Activated naive CD8-positive, alpha-beta T cell (primary cell): ENCODE data around the gene PKIB.
"Not testable (repeated sequence)": the region's sequence is repeated elsewhere in the genome, so short reads cannot be mapped to it uniquely, and the experiment has no call there.

Experiments used
- H3K27ac Mint-ChIP-seq: one replicate; pipeline ENCODE4 v1.8.0; 2021; ENCODE audit warnings: mixed read lengths
- H3K27me3 Mint-ChIP-seq: one replicate; pipeline ENCODE4 v1.8.0; 2021; ENCODE audit warnings: mixed read lengths
- H3K36me3 Mint-ChIP-seq: one replicate; pipeline ENCODE4 v1.8.0; 2021; ENCODE audit warnings: mixed read lengths
- H3K4me1 Mint-ChIP-seq: one replicate; pipeline ENCODE4 v1.8.0; 2021; ENCODE audit warnings: low read depth, mixed read lengths
- H3K4me3 Mint-ChIP-seq: one replicate; pipeline ENCODE4 v1.8.0; 2021; ENCODE audit warnings: mild to moderate bottlenecking, mixed read lengths
- H3K9me3 Mint-ChIP-seq: one replicate; pipeline ENCODE4 v1.8.0; 2021; ENCODE audit warnings: low read depth, mixed read lengths

The PKIB gene

DNA sequence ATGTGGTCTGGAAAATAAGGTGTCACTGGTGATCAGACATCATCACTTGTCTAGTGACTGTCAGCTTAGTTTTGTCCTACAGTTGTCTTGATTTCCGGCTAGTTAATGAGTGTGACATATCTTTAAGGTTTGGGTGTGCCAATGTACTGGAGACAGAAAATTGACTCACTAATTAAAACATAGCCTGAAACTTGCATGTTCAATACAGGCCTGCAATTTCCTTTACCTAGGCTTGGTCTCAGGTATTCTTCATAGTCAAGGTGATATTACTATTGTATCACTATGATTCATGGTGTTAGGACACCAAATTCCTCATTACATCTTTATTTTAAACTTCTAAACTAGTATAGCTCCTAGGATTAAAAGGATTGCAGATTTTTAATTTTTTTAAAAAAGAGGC is 32.4 kb downstream of the PKIB start:
- H3K4me1 Mint-ChIP-seq, H3K27me3 Mint-ChIP-seq, H3K36me3 Mint-ChIP-seq, H3K4me3 Mint-ChIP-seq, H3K9me3 Mint-ChIP-seq, H3K27ac Mint-ChIP-seq: not testable (repeated sequence)

DNA sequence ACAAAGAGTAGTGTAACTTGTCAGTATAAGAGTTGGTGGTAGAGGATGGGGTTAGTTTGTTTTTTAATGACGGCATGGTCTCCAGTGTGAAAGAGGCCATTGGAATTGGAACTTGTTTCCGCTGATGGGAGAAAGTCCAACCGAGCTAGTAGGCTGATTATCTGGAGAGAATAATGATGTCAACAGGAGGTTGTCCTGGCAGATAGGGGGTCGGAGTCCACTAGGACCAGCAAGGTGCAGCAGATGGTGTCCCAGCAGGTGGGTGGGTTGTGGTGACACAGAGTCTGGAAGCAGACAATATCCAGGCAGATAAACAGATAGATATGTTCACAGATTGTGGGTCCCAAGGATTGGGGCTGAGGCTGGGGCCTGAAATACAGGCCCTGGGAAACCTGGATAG is 35.1 kb downstream of the PKIB start:
- no peak overlapping the region for H3K27ac Mint-ChIP-seq
- no peak overlapping the region for H3K4me3 Mint-ChIP-seq
- no peaks in the 10 kb centered on the region for H3K36me3 Mint-ChIP-seq
- no peaks in the 10 kb centered on the region for H3K9me3 Mint-ChIP-seq
- H3K4me1 Mint-ChIP-seq, result no peaks in the 10 kb centered on the region
- no peaks in the 10 kb centered on the region for H3K27me3 Mint-ChIP-seq

DNA sequence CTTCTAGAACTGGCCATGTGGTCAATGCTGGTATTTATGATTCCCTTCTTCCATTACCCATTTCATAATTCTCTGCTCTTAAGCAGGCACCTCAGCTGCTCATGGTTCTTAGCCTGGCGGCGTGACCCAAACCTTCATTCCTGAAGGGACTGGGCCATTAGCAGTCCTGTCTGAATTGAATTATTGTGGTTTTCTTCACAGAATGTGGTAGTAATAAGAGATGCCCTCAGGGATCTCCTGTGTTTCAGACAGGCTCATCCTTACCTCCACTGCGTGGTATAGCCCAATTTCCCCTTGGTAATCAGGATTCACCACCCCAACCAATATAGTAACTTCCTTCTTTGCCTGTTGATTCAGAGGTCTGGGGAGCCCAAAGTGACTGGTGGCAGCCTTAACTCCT is 37.6 kb downstream of the PKIB start:
- Mint-ChIP-seq H3K36me3 (no peaks in the 10 kb centered on the region), H3K27ac (no peak overlapping the region), H3K9me3 (no peaks in the 10 kb centered on the region), H3K4me1 (no peaks in the 10 kb centered on the region), H3K27me3 (no peaks in the 10 kb centered on the region), H3K4me3 (no peak overlapping the region)

DNA sequence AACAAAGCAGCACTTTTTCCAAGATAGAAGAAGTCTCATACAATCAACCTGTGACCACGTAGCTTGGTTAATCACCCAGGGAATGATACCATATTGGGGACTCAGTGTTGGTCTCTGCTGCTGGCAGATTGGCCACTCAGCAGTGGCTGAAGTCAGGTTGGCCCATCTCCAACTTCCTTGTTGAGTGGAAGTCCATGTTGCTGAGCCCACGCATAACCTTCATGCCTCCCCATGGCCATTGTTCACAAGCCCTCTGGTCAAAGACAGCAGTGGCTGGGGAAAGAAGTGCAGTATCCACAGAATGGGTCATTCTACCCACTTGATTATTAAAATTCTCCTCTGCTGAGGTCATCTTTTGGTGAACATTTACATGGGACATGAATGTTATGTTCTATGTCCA is 38.5 kb downstream of the PKIB start:
- H3K4me1 Mint-ChIP-seq, result no peaks in the 10 kb centered on the region
- no peaks in the 10 kb centered on the region for H3K9me3 Mint-ChIP-seq
- H3K4me3 Mint-ChIP-seq, result no peak overlapping the region
- H3K27me3 Mint-ChIP-seq, result no peaks in the 10 kb centered on the region
- H3K27ac Mint-ChIP-seq, result no peak overlapping the region
- H3K36me3 Mint-ChIP-seq, result no peaks in the 10 kb centered on the region

DNA sequence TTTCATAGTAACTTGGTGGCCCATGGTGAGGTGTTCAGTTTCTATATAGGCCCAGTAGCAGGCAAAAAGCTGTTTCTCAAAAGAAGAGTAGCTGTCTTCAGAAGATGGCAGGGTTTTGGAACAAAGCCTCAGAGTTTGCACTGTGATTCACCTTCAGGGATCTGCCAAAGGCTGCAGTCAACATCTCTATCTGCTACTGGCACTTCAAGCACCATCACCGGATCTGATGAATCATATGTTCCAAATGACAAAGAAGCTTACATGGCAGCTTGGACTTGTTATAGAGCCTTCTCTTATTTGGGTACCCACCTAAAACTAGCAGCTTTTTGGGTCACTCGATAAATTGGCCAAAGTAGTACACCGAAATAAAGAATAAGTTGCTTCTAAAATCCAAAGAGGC is 39.5 kb downstream of the PKIB start:
- Mint-ChIP-seq H3K27me3 (no peaks in the 10 kb centered on the region), H3K27ac (no peak overlapping the region), H3K9me3 (no peaks in the 10 kb centered on the region), H3K4me3 (no peak overlapping the region), H3K4me1 (no peaks in the 10 kb centered on the region), H3K36me3 (no peaks in the 10 kb centered on the region)

DNA sequence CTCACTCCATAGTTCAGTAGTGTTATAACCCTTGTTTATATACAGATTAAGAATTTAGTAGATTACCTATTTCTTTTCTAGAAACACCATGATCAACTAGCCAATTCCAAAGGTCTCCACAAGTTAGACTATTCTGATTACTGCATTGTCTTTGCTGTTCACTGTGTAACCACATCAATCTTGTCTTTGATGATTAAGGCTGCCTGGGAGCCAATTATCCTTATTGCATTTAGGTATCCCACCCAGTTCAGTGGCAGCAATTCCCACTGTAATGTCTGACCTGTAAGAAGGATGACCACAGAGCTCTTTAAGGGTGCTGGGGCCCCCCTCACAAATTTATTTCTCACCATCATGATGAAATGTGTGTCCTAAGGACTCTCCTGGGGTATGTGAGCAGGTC is 40.2 kb downstream of the PKIB start:
- H3K4me1 Mint-ChIP-seq, result no peaks in the 10 kb centered on the region
- H3K27me3 Mint-ChIP-seq, result no peaks in the 10 kb centered on the region
- H3K27ac Mint-ChIP-seq, result no peak overlapping the region
- no peaks in the 10 kb centered on the region for H3K36me3 Mint-ChIP-seq
- no peak overlapping the region for H3K4me3 Mint-ChIP-seq
- no peaks in the 10 kb centered on the region for H3K9me3 Mint-ChIP-seq

DNA sequence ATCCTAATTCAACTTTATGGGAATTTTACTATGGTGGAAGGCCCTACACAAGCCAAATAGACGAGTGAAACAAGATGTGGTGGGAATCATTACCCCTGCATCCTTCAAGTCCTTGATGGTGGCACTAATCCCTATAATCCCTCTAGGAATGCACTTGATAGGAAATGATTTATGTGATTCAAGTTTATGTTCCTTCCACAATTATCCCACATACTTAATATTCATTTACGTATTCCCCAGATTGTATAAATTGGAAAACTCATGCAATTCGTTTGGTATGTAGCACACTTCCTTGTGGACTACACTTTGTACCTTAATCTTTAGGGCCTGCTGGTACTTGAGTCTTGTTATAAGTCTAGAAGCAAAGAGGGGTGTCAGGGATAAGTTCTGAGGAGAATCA is 40.8 kb downstream of the PKIB start:
- Mint-ChIP-seq H3K4me1 (no peaks in the 10 kb centered on the region), H3K36me3 (no peaks in the 10 kb centered on the region), H3K27me3 (no peaks in the 10 kb centered on the region), H3K4me3 (no peak overlapping the region), H3K27ac (no peak overlapping the region), H3K9me3 (no peaks in the 10 kb centered on the region)

DNA sequence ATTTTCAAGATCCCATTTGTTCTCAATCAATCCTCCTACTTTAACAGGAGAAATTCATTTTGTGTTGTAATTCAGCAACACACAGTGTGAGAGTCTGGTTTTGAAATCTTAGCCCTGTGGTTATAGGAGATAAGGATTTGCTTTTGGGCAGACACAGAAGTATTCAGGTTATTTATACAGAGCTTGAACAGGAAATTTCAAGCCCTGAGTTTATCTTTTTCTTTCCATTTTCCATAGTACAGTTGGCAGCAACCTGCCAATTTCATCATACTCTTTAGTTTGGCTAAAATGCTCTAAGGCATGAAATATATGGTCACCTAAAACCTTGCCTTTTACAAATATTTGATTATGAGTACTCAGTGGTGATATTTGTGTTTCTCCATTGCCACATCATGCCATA is 41.4 kb downstream of the PKIB start:
- Mint-ChIP-seq H3K27ac (no peak overlapping the region), H3K4me3 (no peak overlapping the region), H3K27me3 (no peaks in the 10 kb centered on the region), H3K36me3 (no peaks in the 10 kb centered on the region), H3K4me1 (no peaks in the 10 kb centered on the region), H3K9me3 (no peaks in the 10 kb centered on the region)

DNA sequence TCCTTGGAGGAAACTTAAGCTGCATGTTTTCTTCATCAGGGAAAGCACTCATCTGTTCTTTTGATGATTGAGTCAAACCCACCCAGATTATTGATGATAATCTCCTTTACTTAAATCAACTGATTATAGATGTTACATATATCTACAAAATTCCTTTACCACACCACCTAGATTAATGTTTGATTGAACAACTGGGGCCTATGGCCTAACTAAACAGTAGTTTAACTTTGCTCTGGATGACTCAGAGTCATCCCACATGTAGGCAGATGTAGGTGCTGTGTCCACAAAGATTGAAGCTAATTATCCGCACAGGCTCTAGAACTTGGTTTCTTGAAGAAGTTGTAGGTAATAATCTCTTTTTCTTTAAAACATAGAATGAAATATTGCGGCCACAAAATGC is 42.2 kb downstream of the PKIB start:
- Mint-ChIP-seq H3K4me3 (no peak overlapping the region), H3K4me1 (no peaks in the 10 kb centered on the region), H3K27ac (no peak overlapping the region), H3K9me3 (no peaks in the 10 kb centered on the region), H3K27me3 (no peaks in the 10 kb centered on the region), H3K36me3 (no peaks in the 10 kb centered on the region)

DNA sequence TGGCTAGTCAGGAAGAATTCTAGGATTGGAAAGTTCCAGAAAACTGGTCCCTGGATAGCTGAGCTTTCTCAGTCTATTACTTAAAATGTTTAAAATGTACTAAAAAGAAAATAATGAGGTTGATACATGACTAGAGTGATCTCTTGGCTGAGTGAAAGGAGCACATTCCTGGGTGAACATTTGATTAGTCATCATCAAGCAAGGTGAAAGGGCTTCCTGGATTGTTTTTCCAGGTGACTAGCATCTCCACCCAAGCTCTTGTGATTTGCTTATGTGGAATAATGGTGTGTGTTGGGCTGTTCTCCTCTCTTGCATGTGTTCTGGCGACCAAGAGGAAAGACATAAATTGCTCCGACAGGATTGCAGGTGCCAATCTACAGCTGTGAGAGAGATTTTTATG is 42.9 kb downstream of the PKIB start:
- H3K27ac Mint-ChIP-seq, result no peak overlapping the region
- H3K9me3 Mint-ChIP-seq, result no peaks in the 10 kb centered on the region
- H3K4me1 Mint-ChIP-seq, result no peaks in the 10 kb centered on the region
- H3K27me3 Mint-ChIP-seq, result no peaks in the 10 kb centered on the region
- no peak overlapping the region for H3K4me3 Mint-ChIP-seq
- H3K36me3 Mint-ChIP-seq, result no peaks in the 10 kb centered on the region

DNA sequence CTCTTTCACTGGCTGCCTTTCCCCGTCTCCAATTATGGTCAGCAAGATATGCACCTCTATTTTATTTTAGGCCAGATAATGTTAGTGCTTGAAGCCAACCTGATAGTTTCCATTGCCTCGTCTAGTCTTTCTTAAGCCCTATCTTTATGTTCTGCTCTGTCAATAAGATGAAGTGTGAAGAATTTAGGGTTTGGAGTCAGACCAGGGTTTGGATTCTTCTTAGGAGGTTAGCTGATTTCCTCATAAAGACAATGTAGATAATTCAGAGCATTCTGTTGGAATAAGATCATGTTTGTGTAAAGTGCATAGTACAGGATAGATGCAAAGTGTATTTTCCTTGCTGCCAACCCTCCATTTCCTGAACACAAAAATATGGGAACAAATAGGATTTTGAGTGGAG is 43.8 kb downstream of the PKIB start:
- H3K4me1 Mint-ChIP-seq, result no peaks in the 10 kb centered on the region
- no peaks in the 10 kb centered on the region for H3K36me3 Mint-ChIP-seq
- H3K27ac Mint-ChIP-seq, result no peak overlapping the region
- no peaks in the 10 kb centered on the region for H3K27me3 Mint-ChIP-seq
- no peaks in the 10 kb centered on the region for H3K9me3 Mint-ChIP-seq
- no peak overlapping the region for H3K4me3 Mint-ChIP-seq

DNA sequence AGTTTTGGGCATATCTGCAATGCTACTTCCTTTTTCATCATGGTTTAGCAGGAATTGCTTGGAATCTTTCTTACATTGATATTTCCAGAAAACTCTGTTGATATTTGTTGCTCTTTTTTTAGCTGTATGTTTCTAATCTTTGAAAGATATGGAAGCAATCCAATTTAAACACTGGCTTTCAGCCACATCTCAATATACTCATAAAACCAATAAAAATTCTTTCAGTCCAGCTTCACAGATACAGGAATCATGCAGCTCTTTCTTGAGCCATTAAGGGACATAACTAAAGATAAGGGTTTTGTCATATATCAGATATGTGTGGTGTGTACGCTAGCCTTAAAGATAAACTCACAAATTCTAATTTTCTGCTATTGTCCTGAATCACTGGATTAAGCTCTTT is 47.4 kb downstream of the PKIB start:
- Mint-ChIP-seq H3K4me1 (no peaks in the 10 kb centered on the region), H3K36me3 (no peaks in the 10 kb centered on the region), H3K4me3 (no peak overlapping the region), H3K27ac (no peak overlapping the region), H3K9me3 (no peaks in the 10 kb centered on the region), H3K27me3 (no peaks in the 10 kb centered on the region)

DNA sequence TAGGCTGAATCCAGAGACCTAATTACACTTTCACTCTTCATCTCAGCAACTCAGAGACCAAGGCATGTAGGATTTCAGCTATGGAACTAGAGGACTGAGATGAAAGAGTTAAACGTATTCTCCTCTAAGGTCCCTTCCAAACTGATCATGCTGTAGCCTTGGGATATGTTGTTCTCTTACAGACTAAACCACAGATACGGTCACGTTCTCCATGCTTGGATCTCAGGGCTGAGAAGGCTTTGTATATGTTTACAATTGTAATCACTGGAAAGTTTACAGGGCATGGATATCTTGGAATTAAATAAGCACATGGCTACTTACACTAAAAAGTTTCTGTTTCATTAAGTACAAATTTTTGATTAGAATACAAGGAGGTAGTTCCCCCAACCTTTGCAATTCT is 50.1 kb downstream of the PKIB start:
- H3K27ac Mint-ChIP-seq, result no peak overlapping the region
- peaks cover 2% of the 10 kb centered on the region for H3K27me3 Mint-ChIP-seq
- no peaks in the 10 kb centered on the region for H3K9me3 Mint-ChIP-seq
- no peaks in the 10 kb centered on the region for H3K36me3 Mint-ChIP-seq
- no peaks in the 10 kb centered on the region for H3K4me1 Mint-ChIP-seq
- H3K4me3 Mint-ChIP-seq, result no peak overlapping the region

DNA sequence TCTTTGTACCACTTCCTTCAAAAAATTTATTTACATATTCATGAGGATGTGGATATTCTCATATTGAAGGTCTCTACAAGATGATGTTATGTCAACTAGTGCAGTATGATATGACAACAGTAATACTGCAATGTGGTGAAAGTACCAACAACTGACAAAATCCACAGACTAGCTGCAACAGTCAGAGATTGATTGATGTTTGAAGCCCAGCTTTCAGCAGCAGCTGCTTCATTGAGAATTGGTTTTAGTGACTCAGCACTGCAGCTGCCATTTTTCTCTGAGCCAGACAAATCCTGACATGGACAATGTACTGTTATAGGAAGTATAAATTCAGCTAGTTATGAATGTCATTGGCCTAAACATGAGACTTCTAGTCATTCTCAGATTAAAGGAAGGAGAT is 53.8 kb downstream of the PKIB start:
- Mint-ChIP-seq H3K36me3 (no peaks in the 10 kb centered on the region), H3K9me3 (no peaks in the 10 kb centered on the region), H3K4me1 (no peaks in the 10 kb centered on the region), H3K27me3 (peaks cover 2% of the 10 kb centered on the region), H3K4me3 (no peak overlapping the region), H3K27ac (no peak overlapping the region)

DNA sequence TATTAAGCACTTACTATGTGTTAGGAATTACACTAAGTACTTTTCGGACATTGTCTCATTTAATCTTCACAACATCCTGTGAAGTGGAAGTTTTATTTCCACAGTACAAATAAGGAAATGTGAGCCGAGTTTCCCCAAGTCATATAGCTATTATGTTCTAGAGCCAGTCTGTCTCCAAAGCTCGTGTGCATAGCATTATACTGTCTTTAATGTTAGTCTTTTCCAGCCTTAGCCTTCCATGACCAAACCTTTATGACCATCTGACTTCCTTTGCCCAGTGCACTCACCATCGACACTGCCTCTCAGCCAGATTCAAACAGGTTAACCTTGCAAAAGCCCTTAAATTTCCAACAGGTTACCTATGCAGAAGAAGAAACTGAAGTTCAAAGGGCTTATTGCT is 55.7 kb downstream of the PKIB start:
- no peaks in the 10 kb centered on the region for H3K36me3 Mint-ChIP-seq
- no peaks in the 10 kb centered on the region for H3K4me1 Mint-ChIP-seq
- H3K9me3 Mint-ChIP-seq, result no peaks in the 10 kb centered on the region
- no peak overlapping the region for H3K27ac Mint-ChIP-seq
- no peak overlapping the region for H3K4me3 Mint-ChIP-seq
- H3K27me3 Mint-ChIP-seq, result peaks cover 4% of the 10 kb centered on the region

DNA sequence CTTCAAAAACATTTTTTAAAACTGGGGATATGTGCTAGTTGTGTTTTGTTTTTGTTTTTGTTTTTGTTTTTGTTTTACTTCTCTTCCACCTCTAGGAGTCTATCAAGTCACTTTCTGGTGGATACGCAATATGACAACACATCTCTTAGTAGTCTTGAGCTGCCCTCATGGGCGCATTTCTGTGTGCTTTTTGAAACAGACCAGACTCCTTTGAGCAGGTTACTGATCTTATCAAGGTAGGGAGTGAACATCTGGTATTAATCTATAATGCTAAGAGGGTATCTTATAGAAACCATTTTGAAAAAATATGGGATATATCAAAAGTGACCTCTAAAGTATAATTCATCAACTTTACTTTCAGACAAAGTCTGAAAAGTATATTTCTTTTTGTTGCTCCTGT is 56.2 kb downstream of the PKIB start:
- Mint-ChIP-seq H3K4me3 (no peak overlapping the region), H3K9me3 (no peaks in the 10 kb centered on the region), H3K27me3 (peaks cover 4% of the 10 kb centered on the region), H3K27ac (no peak overlapping the region), H3K4me1 (no peaks in the 10 kb centered on the region), H3K36me3 (no peaks in the 10 kb centered on the region)

DNA sequence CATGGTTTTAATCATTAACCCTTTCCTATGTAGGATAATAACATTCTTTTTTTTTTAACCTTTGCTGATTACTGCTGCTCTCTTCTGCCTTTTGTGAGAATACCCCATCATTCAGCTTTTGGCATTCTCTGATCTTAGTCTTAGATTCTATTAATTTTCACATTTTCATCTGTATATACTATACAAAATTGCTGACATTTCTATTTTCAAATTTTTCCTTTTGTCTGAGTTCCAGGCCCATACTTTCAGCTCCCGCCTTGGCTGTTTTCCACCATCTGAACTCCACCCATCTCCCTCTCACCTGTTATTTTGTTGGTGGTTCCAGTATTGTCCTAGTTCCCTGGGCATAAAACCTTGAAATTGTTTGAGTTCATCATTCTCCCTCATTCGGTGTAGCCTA is 59.2 kb downstream of the PKIB start:
- Mint-ChIP-seq H3K9me3 (no peaks in the 10 kb centered on the region), H3K27ac (no peak overlapping the region), H3K4me3 (no peak overlapping the region), H3K36me3 (no peaks in the 10 kb centered on the region), H3K4me1 (no peaks in the 10 kb centered on the region), H3K27me3 (peaks cover 2% of the 10 kb centered on the region)
